WTC11 (cell line): ENCODE data around the gene FOXL2NB.

Source experiments
- EMX1 ChIP-seq: fragments of 250-450 bp; sonication (Bioruptor Pico); IDR thresholded peaks from 2 replicates; pipeline ENCODE4 v1.8.0; 2021; ENCODE audit warnings: mild to moderate bottlenecking
- IRF1 ChIP-seq: sonication (generic); formaldehyde crosslinking; IDR thresholded peaks from 2 replicates; pipeline ENCODE4 v1.8.0; 2023; ENCODE audit warnings: missing genetic modification reagents
- JUN ChIP-seq: sonication (generic); formaldehyde crosslinking; IDR thresholded peaks from 2 replicates; pipeline ENCODE4 v1.8.0; 2023; ENCODE audit warnings: mild to moderate bottlenecking, missing genetic modification reagents
- ZNF121 ChIP-seq: sonication (generic); formaldehyde crosslinking; IDR thresholded peaks from 2 replicates; pipeline ENCODE4 v1.8.0; 2023; ENCODE audit warnings: missing genetic modification reagents
- ZNF138 ChIP-seq: sonication (generic); formaldehyde crosslinking; conservative IDR thresholded peaks from 2 replicates; pipeline ENCODE4 v1.8.1; 2022; ENCODE audit warnings: mild to moderate bottlenecking, moderate library complexity, missing genetic modification reagents
- ZNF396 ChIP-seq: fragments of 250-450 bp; sonication (Bioruptor Pico); IDR thresholded peaks from 2 replicates; pipeline ENCODE4 v1.8.0; 2021; ENCODE audit warnings: mild to moderate bottlenecking, moderate library complexity, borderline replicate concordance
- TF ChIP-seq, protein P1 (sequence below): sonication (generic); formaldehyde crosslinking; IDR thresholded peaks from 2 replicates; pipeline ENCODE4 v1.8.1; 2023; ENCODE audit warnings: mild to moderate bottlenecking, moderate library complexity, missing genetic modification reagents
- TF ChIP-seq, protein P2 (sequence below): fragments of 200-600 bp; IDR thresholded peaks from 2 replicates; pipeline ENCODE4 v1.8.0; 2022; ENCODE audit warnings: antibody characterized with exemption
- TF ChIP-seq, protein P3 (sequence below): sonication (generic); formaldehyde crosslinking; IDR thresholded peaks from 2 replicates; pipeline ENCODE4 v1.8.0; 2022; ENCODE audit warnings: mild to moderate bottlenecking, missing genetic modification reagents
- TF ChIP-seq, protein P4 (sequence below): sonication (generic); formaldehyde crosslinking; IDR thresholded peaks from 2 replicates; pipeline ENCODE4 v1.8.1; 2022; ENCODE audit warnings: low read depth, missing genetic modification reagents, borderline replicate concordance
- TF ChIP-seq, protein P5 (sequence below): fragments of 250-450 bp; sonication (Bioruptor Pico); IDR thresholded peaks from 2 replicates; pipeline ENCODE4 v1.9.0; 2021; ENCODE audit warnings: mild to moderate bottlenecking

DNA sequence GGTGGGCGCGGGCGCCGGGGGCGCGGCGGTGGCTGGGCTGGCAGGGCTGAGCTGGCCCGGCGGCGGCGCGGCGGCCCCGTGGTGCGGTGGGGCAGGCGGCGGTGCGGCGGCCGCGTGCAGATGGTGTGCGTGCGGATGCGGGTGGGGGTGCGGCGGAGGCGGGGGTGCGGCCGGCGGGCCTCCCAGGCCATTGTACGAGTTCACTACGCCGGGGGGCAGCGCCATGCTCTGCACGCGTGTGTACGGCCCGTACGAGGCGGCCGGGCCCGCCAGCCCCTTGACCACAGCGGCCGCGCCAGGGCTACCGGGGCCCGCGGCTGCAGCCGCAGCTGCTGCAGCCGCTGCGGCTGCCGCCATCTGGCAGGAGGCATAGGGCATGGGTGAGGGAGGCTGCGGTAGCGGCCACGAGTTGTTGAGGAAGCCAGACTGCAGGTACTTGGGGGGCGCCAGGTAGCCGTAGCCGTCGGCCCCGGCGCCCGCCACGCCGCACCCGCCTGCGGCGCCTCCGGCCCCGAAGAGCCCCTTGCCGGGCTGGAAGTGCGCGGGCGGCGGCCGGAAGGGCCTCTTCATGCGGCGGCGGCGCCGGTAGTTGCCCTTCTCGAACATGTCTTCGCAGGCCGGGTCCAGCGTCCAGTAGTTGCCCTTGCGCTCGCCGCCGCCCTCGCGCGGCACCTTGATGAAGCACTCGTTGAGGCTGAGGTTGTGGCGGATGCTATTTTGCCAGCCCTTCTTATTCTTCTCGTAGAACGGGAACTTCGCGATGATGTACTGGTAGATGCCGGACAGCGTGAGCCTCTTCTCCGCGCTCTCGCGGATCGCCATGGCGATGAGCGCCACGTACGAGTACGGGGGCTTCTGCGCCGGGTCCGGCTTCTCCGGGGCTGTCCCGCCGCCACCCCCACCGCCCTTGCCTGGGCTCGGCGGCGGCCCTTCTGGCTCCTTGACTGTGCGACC lies 1.0 kb upstream of the FOXL2NB start:
- TF ChIP-seq, protein P1, sequence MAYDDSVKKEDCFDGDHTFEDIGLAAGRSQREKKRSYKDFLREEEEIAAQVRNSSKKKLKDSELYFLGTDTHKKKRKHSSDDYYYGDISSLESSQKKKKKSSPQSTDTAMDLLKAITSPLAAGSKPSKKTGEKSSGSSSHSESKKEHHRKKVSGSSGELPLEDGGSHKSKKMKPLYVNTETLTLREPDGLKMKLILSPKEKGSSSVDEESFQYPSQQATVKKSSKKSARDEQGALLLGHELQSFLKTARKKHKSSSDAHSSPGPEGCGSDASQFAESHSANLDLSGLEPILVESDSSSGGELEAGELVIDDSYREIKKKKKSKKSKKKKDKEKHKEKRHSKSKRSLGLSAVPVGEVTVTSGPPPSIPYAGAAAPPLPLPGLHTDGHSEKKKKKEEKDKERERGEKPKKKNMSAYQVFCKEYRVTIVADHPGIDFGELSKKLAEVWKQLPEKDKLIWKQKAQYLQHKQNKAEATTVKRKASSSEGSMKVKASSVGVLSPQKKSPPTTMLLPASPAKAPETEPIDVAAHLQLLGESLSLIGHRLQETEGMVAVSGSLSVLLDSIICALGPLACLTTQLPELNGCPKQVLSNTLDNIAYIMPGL (CRISPR knock-in tag), result no peak
- TF ChIP-seq, protein P2, sequence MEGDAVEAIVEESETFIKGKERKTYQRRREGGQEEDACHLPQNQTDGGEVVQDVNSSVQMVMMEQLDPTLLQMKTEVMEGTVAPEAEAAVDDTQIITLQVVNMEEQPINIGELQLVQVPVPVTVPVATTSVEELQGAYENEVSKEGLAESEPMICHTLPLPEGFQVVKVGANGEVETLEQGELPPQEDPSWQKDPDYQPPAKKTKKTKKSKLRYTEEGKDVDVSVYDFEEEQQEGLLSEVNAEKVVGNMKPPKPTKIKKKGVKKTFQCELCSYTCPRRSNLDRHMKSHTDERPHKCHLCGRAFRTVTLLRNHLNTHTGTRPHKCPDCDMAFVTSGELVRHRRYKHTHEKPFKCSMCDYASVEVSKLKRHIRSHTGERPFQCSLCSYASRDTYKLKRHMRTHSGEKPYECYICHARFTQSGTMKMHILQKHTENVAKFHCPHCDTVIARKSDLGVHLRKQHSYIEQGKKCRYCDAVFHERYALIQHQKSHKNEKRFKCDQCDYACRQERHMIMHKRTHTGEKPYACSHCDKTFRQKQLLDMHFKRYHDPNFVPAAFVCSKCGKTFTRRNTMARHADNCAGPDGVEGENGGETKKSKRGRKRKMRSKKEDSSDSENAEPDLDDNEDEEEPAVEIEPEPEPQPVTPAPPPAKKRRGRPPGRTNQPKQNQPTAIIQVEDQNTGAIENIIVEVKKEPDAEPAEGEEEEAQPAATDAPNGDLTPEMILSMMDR, result peak; percentile 17; the same call in 1 of the 2 replicates
- TF ChIP-seq JUN (CRISPR knock-in tag), result no peak
- TF ChIP-seq EMX1, result no peak
- TF ChIP-seq, protein P3, sequence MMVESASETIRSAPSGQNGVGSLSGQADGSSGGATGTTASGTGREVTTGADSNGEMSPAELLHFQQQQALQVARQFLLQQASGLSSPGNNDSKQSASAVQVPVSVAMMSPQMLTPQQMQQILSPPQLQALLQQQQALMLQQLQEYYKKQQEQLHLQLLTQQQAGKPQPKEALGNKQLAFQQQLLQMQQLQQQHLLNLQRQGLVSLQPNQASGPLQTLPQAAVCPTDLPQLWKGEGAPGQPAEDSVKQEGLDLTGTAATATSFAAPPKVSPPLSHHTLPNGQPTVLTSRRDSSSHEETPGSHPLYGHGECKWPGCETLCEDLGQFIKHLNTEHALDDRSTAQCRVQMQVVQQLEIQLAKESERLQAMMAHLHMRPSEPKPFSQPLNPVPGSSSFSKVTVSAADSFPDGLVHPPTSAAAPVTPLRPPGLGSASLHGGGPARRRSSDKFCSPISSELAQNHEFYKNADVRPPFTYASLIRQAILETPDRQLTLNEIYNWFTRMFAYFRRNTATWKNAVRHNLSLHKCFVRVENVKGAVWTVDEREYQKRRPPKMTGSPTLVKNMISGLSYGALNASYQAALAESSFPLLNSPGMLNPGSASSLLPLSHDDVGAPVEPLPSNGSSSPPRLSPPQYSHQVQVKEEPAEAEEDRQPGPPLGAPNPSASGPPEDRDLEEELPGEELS (CRISPR knock-in tag), result 0 out of 2 replicates have a peak, but pooled peaks have one; percentile 21
- TF ChIP-seq, protein P4, sequence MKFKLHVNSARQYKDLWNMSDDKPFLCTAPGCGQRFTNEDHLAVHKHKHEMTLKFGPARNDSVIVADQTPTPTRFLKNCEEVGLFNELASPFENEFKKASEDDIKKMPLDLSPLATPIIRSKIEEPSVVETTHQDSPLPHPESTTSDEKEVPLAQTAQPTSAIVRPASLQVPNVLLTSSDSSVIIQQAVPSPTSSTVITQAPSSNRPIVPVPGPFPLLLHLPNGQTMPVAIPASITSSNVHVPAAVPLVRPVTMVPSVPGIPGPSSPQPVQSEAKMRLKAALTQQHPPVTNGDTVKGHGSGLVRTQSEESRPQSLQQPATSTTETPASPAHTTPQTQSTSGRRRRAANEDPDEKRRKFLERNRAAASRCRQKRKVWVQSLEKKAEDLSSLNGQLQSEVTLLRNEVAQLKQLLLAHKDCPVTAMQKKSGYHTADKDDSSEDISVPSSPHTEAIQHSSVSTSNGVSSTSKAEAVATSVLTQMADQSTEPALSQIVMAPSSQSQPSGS (CRISPR knock-in tag), result no peak
- TF ChIP-seq ZNF396, result no peak
- no peak for TF ChIP-seq IRF1 (CRISPR knock-in tag)
- TF ChIP-seq ZNF121, result no peak
- TF ChIP-seq, protein P5, sequence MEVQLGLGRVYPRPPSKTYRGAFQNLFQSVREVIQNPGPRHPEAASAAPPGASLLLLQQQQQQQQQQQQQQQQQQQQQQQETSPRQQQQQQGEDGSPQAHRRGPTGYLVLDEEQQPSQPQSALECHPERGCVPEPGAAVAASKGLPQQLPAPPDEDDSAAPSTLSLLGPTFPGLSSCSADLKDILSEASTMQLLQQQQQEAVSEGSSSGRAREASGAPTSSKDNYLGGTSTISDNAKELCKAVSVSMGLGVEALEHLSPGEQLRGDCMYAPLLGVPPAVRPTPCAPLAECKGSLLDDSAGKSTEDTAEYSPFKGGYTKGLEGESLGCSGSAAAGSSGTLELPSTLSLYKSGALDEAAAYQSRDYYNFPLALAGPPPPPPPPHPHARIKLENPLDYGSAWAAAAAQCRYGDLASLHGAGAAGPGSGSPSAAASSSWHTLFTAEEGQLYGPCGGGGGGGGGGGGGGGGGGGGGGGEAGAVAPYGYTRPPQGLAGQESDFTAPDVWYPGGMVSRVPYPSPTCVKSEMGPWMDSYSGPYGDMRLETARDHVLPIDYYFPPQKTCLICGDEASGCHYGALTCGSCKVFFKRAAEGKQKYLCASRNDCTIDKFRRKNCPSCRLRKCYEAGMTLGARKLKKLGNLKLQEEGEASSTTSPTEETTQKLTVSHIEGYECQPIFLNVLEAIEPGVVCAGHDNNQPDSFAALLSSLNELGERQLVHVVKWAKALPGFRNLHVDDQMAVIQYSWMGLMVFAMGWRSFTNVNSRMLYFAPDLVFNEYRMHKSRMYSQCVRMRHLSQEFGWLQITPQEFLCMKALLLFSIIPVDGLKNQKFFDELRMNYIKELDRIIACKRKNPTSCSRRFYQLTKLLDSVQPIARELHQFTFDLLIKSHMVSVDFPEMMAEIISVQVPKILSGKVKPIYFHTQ (CRISPR knock-in tag), result no peak
- no peak for TF ChIP-seq ZNF138 (CRISPR knock-in tag)
